HG03039 (cell line): ENCODE measurements around the gene NID2.

Experiments
- ATAC-seq: cut with Tn5 transposase; IDR thresholded peaks from one replicate; pipeline ENCODE4 v1.9.1; 2021; ENCODE audit warnings: mild to moderate bottlenecking, moderate library complexity; ENCODE audit not compliant: unreplicated experiment

Gene NID2

DNA sequence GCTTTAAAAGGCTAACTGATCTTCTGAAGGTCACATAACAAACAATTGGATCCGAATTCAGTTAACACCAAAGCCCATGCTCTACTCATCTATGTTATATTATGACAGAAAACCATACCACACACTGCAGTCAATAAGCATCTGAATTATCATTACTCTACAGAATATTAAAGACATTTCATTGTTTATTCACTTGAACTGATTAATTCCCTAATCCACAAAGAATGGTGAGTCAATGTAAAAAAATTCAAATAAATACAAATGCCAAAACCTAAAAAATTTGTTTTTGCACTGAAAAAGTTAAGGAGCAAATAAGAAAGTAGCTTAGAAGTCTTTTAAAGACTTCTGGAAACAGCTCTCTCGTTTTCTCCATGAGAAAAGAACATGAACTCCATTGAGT, 13.7 kb downstream of the NID2 start:
- no peak for ATAC-seq

DNA sequence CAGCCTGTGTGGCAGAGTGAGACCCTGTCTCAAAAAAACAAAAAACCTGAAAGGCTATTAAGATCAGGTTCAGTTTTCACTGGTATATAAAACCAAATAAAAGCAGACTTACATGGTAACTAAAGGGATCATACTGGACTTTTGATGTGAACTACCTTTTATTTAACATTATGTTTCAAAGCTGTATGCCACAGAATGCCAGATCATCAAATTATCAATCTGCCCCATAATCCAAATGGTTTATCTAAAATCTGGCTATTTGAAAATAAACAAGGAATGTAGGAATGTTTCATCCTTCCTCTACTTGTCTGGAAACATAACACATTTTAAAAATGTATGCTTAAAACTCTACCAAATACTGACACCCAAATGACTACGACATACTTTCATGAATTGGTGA, 14.2 kb downstream of the NID2 start:
- no peak for ATAC-seq

DNA sequence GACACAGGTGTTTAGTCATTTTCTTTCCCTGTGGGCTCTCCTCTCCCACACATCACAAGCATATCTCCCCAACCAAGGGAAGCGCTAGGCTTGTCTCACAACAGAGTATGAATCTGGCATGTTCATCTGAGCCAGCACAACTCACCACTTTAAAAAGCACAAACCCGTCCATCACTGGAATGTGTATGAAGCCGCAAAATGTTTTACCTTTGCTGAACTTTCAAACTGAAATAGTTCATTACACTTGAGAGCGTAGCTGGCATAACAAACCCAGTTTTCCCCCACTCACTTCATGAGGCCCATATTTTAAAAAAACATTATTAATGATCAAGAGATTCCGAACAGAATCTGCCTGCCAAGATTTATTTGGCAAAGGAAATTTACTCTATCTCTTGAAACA, 15.8 kb downstream of the NID2 start:
- no peak for ATAC-seq

DNA sequence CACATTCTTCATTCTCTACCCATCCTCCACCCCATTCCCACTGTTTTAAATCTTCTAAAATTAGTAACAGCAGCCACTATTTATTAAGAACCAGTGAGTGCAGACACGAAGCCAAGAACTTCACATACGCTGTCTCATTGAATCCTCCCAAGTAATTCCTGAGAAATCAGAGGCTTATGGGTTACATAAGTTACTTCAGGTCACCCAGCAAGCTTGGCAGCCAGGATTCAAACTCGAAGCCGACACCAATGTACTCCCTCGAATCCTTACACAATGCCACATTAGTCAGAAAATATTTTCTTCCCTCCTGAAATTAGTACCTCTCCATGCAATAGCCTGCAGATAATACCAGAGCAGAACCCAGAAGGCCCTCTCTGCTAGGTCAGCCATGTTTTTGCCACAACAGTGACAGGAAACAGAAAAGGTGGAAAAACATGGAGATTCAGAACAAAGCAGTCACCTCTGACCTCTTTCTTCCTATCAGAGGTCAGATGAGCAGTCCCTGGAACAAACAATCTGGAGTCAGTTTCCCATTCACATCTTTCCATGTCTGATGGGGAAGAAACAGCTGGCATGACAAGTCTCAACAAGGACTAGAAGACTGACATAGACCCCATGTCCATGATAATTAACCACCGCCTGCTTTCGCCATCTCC, 16.4 kb downstream of the NID2 start:
- no peak for ATAC-seq

DNA sequence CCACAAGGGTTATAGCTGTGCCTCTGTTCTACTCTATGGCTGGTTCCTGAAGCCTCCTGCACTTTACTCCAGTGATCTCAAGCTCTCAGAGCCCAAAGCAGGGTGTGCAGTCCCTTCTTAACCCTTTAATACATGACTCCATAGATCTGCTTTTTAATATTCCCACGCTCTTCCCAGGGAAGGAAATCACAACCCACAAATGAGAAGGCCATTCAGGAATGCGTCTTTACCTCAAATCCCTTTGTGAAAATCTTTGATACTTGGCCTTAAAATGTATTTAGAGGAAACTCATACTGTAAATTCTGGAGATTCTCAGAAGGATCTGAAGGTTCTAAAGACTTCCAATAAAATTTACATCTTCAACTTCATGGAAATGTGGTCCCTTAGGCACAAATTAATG, 17.0 kb downstream of the NID2 start:
- ATAC-seq: no peak

DNA sequence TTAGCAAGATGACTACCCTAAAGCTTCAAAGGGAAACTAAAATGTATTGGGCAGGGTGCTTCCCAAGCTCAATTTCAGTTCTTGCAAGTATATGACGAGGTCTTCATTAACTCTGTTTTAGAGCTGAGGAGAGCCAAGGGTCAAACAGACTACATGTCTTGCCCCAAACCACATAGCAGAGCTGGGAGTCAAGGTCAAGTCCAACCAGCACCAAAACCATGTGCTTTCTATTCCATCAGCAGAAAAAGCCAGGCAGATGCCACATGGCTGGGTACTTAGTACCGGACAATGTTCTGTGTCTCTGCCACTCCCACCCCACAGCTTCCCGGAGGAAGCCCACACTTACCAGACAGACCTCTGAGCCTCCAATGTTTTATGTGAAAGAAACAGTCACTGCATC, 17.6 kb downstream of the NID2 start:
- no peak for ATAC-seq

DNA sequence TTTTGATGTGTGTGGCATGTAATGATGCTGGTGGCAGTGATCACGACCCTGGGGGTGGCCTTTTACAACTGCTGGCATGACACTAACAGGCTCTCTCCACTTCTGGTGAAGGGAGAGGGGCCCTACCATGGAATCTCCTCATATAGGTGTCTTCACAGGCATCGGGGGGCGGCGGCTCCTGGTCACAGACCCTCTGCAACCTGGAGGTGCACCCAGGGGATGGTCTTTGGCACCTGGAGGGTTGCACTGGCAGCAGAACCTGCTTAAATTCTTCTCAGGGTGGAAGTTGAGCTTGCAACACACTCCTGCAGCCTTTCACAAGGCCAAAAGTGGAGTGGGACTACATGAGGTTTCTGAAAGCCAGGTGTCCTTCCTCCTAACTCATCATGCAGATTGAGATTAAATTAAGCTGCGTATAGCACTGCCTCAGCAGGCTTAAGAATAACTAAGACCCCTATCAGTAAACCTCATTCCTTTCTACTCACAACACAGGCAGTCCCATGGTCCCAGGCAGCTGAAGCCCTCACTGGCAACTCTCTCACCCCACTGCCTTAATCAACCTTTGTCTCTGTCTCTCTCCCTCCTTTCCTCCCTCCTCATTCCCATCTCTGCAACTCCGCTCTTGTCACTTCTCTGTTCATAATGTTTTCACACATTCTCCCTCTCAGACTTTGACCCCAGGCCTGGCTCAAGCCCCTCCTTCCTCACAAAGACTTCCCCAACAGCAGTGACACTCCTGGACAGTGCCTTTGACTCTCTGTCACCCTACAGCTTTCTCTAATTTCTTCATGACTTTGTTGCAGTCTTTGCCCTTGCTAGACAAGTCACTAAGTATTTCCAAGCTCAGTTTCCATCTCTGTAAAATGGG, 18.9 kb downstream of the NID2 start:
- ATAC-seq: no peak

DNA sequence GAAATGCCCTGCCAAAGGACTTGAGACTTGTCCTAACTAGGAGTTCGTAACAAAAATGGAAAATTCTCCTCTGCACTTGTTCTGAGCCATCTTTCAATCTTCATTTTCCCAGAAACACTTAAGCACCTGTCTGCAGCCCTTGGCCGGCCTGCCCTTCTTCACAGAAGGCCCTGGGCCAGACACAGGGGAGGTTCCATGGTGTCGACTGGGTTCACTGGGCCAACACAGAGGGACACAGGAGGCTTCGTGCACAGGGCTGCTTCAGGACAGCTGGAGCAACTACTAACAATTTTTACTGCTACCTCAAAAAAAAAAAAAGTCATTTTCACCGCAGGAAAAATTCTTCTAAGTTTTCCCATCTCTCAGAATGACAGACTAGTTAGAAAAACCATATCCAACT, 19.6 kb downstream of the NID2 start:
- no peak for ATAC-seq

DNA sequence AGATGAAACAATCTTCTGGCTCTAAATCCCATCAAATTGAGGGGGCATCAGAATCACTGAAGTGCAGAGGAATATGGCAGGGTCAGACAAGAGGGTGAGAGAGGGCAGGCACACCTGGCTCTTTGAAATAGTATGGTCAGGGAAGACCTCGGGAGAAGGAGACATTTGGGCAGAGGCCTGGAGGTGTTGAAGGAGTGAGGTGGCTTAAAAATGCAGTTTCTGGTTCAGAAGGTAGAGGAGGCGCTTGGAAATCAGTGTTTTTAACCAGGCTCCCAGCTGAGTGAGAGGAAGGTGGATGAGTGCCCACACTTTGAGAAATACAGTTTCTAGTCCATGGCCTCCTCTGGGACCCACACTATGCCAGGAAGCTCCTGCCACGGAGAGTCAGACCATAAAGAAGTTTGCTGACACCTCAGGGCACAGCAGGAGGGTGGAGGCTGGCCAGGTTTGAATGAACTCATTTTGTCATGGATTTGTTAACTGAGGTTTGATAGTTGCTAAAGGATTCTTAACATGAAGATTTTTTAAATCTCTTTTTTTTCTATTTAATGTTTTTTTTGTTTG, 20.1 kb downstream of the NID2 start:
- no peak for ATAC-seq

DNA sequence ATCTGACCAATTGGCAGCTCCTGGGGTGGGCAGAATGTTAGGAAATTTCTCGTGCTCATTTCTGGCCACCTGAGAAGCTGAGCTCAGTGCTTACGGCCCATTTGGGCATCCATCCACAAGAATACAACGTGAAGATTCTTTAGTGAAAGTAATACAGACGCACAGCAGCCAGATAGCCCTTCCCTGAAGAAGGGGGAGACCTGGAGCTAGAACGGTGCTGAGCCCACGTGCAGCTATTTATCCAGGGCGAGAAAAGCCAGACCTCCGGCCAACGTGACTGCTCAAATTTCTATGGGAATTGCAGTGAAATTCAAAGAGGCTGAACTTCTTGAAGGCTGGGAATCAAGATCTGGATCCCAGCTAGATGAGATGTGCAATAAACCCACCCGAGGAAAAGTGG, 20.7 kb downstream of the NID2 start:
- ATAC-seq: no peak

DNA sequence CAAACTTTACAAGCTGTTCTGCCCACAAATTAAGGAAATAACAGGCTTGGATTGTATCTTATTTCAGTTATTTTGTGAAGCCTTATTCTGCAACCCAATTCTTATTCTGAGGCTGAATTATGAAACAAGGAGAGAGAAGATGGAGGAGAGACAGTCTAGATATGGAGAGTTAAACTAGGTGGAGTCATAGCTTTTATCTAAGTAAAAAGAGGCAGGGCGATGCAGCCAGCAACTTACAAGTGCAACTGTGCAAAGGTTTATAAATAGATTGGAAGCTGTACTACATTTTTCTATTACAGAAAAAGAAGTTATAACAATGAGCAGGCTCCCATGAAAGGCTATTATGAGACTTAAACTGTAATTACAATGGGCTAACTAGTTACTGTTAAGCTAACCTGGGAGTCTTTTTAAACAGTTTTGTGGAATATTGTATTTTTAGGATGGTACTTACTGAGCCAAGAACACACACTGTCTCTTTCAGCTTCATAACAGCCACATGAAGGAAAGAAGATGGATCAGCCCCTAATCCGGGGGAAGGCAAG, 22.4 kb downstream of the NID2 start:
- ATAC-seq: no peak

DNA sequence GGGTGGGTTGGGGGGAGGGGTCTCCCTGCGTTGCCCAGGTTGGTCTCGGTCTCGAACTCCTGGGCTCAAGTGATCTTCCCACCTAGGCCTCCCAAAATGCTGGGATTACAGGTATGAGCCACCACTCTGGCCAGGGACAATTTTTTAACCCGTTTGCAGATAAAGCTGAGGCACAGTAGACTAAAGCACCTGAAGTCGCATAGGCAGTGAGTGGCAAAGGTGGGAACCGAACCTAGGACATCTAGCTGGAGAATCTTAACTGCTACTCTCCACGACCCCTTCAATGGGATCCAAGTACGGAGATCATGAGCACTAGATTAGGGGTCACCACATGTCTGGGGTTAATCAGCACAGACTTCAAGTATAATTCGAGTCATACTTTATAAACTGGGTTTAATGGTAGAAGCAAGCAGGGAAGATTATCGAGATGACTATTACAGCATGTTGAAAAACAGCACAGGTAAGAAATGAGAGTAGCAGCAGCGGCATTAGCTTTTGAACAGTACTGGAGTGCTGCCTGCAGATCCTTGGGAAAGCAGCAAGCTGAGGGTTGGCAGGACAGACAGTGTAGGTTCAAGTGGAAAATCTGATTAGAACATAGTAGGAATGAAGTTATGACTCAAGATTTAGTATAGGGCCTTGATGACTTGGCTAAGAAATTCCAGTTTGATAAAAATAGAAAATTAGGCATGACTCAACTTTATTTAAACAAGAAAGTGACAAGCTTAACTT, 23.9 kb downstream of the NID2 start:
- no peak for ATAC-seq

DNA sequence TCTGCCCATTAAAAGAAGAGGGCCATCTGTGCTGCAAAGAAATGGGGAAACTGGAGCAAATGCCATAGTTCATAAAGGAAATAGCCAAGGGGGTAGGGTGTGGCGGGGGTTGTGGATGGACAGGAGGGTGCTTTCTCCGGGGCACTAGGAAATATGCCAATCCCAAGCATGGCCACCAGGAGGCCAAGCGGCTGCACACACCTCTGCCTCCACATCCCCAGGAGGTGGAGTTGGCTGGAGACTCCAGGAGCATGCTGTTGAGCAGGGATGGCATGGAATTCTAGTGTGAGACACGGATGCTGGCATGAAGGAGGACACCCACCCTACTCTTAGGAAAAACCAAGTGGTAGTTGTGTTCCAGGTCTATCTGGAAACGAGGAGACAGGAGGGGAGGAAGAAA, 25.2 kb downstream of the NID2 start:
- no peak for ATAC-seq

DNA sequence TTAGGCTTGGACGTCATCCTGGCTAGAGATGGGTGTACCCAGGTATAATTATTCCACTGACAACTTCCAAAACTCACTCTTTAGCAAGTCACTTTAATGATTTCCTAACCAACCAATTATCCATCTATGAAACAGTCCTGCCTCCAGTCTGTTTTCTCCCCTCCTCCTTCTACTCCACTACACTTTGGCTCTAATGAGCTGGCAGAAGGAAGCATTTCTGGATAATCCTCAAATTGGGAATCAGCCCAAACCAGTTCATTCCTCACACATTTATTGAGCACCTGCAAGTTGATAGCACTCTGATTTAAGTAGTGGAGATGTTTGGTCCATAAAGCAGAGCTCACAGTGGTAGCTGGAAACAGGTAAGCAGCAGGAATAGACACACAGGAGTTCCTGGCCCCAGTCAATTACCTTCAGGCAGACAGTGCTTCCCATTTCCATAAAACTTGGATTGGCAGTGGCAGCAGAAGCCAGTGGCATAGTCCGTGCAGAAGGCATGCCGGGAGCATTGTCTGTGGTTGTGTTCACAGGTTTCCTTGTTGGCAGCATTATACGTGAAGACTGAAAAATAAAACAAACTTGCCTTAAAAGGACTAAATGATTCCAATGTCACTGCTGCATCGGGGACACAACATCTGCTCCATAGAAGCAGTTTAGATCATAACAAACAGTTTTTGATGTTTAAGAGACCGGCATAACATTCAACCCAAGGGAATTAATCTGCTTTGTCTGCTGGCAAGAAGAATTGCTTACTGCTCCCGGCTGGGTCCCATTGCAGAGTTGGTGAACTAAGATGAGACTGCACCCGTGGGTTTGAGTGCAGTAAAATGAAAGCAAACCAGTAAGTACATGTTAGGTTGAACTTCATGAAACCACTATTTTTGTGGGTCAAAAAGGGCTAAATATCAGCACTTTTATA, 26.2 kb downstream of the NID2 start:
- ATAC-seq: no peak

DNA sequence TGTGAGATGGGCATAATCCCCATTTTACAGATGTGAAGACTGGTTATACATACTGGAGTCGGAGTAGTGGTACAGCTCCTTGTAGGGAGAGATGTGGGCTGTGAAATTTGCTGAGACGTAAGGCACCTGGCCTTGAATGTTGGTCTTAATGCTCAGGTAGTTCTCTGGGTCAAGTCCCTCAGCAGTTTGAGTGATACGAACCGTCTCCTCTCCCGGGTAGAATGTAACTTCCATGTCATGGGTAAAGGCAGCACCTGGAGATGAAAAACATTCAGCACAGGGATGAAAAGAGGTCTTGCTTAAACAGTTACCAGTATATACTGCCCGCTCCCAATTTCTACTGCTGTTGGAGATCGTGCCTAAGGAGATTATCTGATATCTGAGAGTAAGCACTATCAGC, 28.3 kb downstream of the NID2 start:
- no peak for ATAC-seq

DNA sequence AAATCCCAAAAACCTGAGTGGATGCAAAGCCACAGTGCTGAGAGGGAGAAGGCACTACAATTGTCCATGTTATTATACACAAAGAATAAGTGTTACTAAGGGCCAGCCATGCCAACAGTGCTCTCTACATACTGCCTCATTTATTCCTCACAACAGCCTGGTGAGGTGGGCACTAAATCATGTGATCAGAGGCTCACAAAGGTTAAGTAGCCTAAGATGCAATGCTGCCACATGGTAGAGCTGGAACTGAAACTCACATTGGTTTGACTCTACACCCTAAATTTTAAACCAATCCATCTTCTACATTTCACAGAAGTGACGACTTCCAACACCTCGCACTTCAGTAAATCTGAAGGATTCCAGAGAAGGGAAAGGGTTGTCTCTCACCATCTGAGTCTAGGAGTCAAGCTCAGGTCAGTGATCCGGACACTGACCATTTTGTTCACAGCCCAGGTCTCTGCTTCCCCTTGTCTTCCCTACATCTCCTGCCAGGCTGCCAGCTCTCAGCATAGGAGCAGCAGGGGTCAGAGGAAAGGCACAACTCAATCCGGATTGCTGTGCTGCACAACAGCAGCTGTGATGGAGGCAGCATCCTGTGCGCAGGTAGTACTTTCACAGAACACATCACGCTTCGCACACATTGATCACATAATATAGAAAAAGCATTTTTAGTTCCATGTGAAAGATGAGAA, 29.6 kb downstream of the NID2 start:
- ATAC-seq: no peak

DNA sequence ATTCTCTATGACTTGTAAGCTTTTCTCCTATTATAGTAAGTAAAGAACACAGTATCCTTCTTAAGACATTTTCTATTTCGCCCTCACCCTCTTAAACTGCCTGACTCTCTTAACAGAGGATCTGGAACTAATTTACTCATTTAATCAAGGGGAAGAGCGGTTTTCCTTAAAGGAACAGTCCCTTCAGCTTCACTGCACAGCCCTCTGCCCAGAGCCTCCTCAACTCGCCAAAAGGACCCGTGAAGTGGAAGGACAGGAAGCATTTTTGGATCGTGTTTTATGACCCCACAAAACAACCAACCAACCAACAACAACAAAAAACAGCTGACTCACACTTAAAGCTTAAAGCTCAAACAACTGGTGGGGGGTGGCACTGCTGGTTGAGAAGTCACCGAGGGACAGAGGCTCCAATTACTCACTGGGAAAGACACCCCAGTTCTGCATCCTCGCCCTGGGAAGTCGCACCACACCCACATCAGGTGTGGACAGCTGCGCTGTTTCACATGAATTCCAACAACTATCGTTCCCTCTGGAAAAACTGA, 35.7 kb downstream of the NID2 start:
- ATAC-seq: no peak

DNA sequence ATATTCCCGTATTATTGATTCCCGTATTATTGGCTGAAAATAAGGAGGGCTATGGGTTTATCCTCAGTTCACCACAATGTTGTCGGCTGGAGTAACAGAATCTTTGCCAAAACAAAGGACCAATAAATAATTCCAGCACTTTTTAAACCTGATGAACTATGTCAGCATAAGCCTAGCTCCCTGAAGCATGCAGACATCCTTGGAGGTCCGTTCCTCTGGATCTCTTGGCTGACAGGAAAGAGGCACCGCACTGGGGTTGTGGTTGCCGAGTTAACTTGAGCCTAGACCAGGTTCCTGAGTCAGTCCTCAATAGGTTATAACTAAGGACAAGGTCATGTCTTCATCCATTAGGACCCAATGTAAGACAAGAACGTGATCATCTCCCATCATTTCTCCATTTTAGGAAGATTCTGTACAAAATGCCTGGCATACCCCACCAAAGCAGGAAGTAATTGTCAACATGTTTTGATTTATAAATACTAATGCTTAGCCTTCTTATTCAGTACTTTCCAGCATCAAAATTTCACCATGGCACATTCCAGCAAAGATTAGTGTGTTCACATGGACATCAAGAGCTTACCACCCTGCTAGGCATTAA, 36.6 kb downstream of the NID2 start:
- ATAC-seq: no peak

DNA sequence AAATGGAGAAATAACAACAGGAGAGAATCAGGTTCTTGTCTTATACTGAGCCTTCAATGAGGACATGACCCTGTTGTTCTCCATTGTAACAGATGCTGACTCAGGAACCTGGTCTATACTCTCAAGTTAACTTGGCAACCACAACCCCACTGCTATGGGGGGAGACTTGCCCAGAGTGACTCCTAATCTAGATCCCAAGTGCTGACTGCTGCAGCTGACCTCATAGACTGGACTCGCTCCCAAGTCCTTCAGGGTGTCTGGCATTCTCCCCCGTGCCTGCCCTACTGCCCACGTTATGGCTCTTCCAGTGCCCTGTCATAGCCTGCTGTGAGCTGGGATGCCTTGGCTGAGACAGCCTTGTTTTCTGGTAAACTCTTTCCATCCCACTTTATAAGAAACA, 37.1 kb downstream of the NID2 start:
- ATAC-seq: no peak
